SK-N-DZ (cell line): ENCODE results near the gene MEAF6.

Experiments used
- DNase-seq: peaks from one replicate; pipeline ENCODE4 v3.0.0-alpha.2; 2015; ENCODE audit warnings: low spot score

MEAF6 gene

GRCh38 chr1:37485902-37486679, 28.5 kb downstream of the MEAF6 start:
- no peak for DNase-seq

- DNase-seq: no peak
Observed at GRCh38 chr1:37484325-37485051, 30.1 kb downstream of the MEAF6 start.

- DNase-seq: no peak
Observed at GRCh38 chr1:37483785-37484184, 30.8 kb downstream of the MEAF6 start.

- no peak for DNase-seq
Observed at GRCh38 chr1:37482796-37483744, 31.5 kb downstream of the MEAF6 start.

GRCh38 chr1:37482004-37482785, 32.4 kb downstream of the MEAF6 start:
- DNase-seq: no peak

GRCh38 chr1:37481289-37482003, 33.1 kb downstream of the MEAF6 start:
- no peak for DNase-seq

GRCh38 chr1:37480581-37481288, 33.8 kb downstream of the MEAF6 start:
- no peak for DNase-seq

GRCh38 chr1:37480125-37480466, 34.5 kb downstream of the MEAF6 start:
- DNase-seq: no peak

GRCh38 chr1:37479255-37480124, 35.1 kb downstream of the MEAF6 start:
- no peak for DNase-seq

GRCh38 chr1:37478890-37479254, 35.7 kb downstream of the MEAF6 start:
- no peak for DNase-seq

- no peak for DNase-seq
Observed at GRCh38 chr1:37478451-37478881, 36.1 kb downstream of the MEAF6 start.

GRCh38 chr1:37477946-37478345, 36.6 kb downstream of the MEAF6 start:
- DNase-seq: no peak

GRCh38 chr1:37477198-37477931, 37.2 kb downstream of the MEAF6 start:
- DNase-seq: no peak

- DNase-seq: no peak
Observed at GRCh38 chr1:37476460-37477197, 37.9 kb downstream of the MEAF6 start.

GRCh38 chr1:37476087-37476452, 38.5 kb downstream of the MEAF6 start:
- DNase-seq: no peak

GRCh38 chr1:37475380-37476086, 39.0 kb downstream of the MEAF6 start:
- DNase-seq: no peak
